K562 (cell line): ENCODE data around the gene PSRC1. TPM values are rescaled to one million over a fixed set of nuclear protein-coding genes. Genes with fewer than 3 reads are reported as not detected.

Experiments
- CBFA2T3 ChIP-seq: fragments of 450-650 bp; IDR thresholded peaks from 2 replicates; pipeline ENCODE4 v1.6.1; 2017
- CHCHD3 ChIP-seq: fragments of 250-450 bp; sonication (Bioruptor Pico); IDR thresholded peaks from 2 replicates; pipeline ENCODE4 v2.1.2; 2022; ENCODE audit warnings: mild to moderate bottlenecking
- EGR1 ChIP-seq: fragments of 450-650 bp; conservative IDR thresholded peaks from 2 replicates; pipeline ENCODE4 v1.6.1; 2017; ENCODE audit warnings: mild to moderate bottlenecking
- NR1H2 ChIP-seq: sonication (generic); formaldehyde crosslinking; IDR thresholded peaks from 2 replicates; pipeline ENCODE4 v1.4.0; 2020; ENCODE audit warnings: mild to moderate bottlenecking, missing genetic modification reagents
- POLR2A ChIP-seq: fragments of 450-650 bp; conservative IDR thresholded peaks from 2 replicates; pipeline ENCODE4 v1.6.1; 2016
- PTRF ChIP-seq: fragments of 450-650 bp; IDR thresholded peaks from 2 replicates; pipeline ENCODE4 v1.6.1; 2016; ENCODE audit warnings: mild to moderate bottlenecking, missing genetic modification characterization, missing compliant biosample characterization
- RFX7 ChIP-seq: fragments of 250-450 bp; sonication (Bioruptor Pico); IDR thresholded peaks from 2 replicates; pipeline ENCODE4 v1.5.1; 2021; ENCODE audit warnings: mild to moderate bottlenecking
- SOX6 ChIP-seq: fragments of 450-650 bp; IDR thresholded peaks from 2 replicates; pipeline ENCODE4 v1.6.1; 2014; ENCODE audit warnings: mild to moderate bottlenecking
- SREBF2 ChIP-seq: sonication (generic); formaldehyde crosslinking; IDR thresholded peaks from 2 replicates; pipeline ENCODE4 v1.4.0; 2020; ENCODE audit warnings: mild to moderate bottlenecking, missing genetic modification reagents
- TCF7 ChIP-seq: sonication (generic); IDR thresholded peaks from 2 replicates; pipeline ENCODE4 v1.6.1; 2016; ENCODE audit warnings: antibody characterized with exemption, borderline replicate concordance
- WHSC1 ChIP-seq: IDR thresholded peaks from one replicate; pipeline ENCODE4 v1.6.1; 2012; ENCODE audit warnings: low read length, control low read depth, inconsistent platforms
- ZBTB1 ChIP-seq: sonication (generic); formaldehyde crosslinking; IDR thresholded peaks from 2 replicates; pipeline ENCODE4 v1.8.1; 2023; ENCODE audit warnings: missing genetic modification reagents, low read depth, mild to moderate bottlenecking, borderline replicate concordance
- ZBTB8A ChIP-seq: fragments of 450-650 bp; IDR thresholded peaks from 2 replicates; pipeline ENCODE4 v1.6.1; 2018; ENCODE audit warnings: mild to moderate bottlenecking, moderate library complexity; ENCODE audit not compliant: partially characterized antibody
- ZNF165 ChIP-seq: fragments of 250-450 bp; sonication (Bioruptor Pico); IDR thresholded peaks from 2 replicates; pipeline ENCODE4 v1.4.0; 2020; ENCODE audit warnings: borderline replicate concordance
- ZNF23 ChIP-seq: fragments of 250-450 bp; sonication (Bioruptor Pico); IDR thresholded peaks from 2 replicates; pipeline ENCODE4 v1.4.0; 2020; ENCODE audit warnings: mild to moderate bottlenecking
- ZNF24 ChIP-seq: fragments of 450-650 bp; IDR thresholded peaks from 2 replicates; pipeline ENCODE4 v1.6.1; 2016
- ZNF384 ChIP-seq: IDR thresholded peaks from 2 replicates; pipeline ENCODE4 v1.6.1; 2012; ENCODE audit warnings: low read depth, low read length, improper control_type of control experiment
- polyA plus RNA-seq, 8 experiments: library from polyadenylated mRNA; depleted of rRNA in 4 of 8; stranded (reverse) in 5 of 8; unstranded in 3 of 8; fragments of >200 nt; fragmentation: Nextera tagmentation in 2 of 8; fragmentation: Illumina TruSeq in 1 of 8; extraction: Ambion mirVana in 2 of 8; extraction: Trizol in 1 of 8; gene quantifications; 2 replicates each; pipeline versions ENCODE4 v1.2.1 to v1.2.3, GENCODE V29; 2011 to 2014; ENCODE audit warnings: inconsistent platforms in 1 of 8, missing spikeins in 1 of 8
- total RNA-seq, 7 experiments: library from RNA; depleted of rRNA in 6 of 7; stranded (reverse); fragments of >200 nt in 6 of 7; fragmentation: Illumina TruSeq in 2 of 7; extraction: Trizol in 2 of 7; gene quantifications; 2 replicates each; pipeline versions ENCODE4 v1.2.1 to v1.2.3, GENCODE V29; 2011 to 2021; ENCODE audit warnings: low replicate concordance in 1 of 7
- TF ChIP-seq, protein P1 (sequence below): fragments of 250-450 bp; sonication (Bioruptor Pico); IDR thresholded peaks from 2 replicates; pipeline ENCODE4 v1.8.0; 2021; ENCODE audit warnings: moderate library complexity, mild to moderate bottlenecking, inconsistent platforms
- TF ChIP-seq, protein P2 (sequence below): fragments of 450-650 bp; IDR thresholded peaks from 2 replicates; pipeline ENCODE4 v1.6.1; 2017; ENCODE audit warnings: antibody characterized with exemption, mild to moderate bottlenecking

The PSRC1 gene
- total and polyA plus RNA-seq, 9 of the 15 experiments (the other 6 are each of a cell fraction or from before 2014, with no cell fraction given): 6.5 to 65.2 (median 39.3) TPM

DNA sequence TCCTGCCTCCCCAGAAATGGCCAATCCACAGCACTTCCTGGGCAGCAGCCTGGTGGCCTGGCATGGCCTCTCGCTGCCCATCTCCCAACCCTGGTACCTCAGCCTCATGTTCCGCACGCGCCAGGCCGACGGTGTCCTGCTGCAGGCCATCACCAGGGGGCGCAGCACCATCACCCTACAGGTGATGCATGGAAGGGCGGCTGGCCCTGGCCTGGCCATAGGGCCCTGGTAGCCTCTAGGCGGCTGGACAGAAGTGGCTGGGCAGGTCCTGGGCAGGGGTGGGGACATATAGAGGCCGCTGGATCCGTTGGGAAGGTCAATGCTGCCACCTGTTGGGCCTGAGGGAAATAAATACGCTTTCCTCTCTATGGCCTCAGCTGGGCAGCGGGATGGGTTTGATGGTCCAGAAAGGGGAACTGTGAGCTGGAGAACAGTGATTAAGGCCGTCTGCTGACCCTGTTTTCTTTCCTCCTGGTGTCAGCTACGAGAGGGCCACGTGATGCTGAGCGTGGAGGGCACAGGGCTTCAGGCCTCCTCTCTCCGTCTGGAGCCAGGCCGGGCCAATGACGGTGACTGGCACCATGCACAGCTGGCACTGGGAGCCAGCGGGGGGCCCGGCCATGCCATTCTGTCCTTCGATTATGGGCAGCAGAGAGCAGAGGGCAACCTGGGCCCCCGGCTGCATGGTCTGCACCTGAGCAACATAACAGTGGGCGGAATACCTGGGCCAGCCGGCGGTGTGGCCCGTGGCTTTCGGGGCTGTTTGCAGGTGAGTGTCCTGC, 19.2 kb downstream of the PSRC1 start (continued):
- TF ChIP-seq ZNF384 (peak; percentile 52; the same call in 1 of the 2 replicates), SOX6 (peak; percentile 85), SREBF2 (CRISPR knock-in tag) (no peak), ZNF23 (no peak), ZBTB1 (no peak; the same call in 1 of the 2 replicates), ZNF24 (peak; percentile 59; the same call in 1 of the 2 replicates), ZNF165 (no peak), CBFA2T3 (no peak), TCF7 (peak; percentile 91), NR1H2 (CRISPR knock-in tag) (no peak), EGR1 (0 out of 2 replicates have a peak, but pooled peaks have one; percentile 6), WHSC1 (no peak), RFX7 (CRISPR knock-in tag) (no peak), CHCHD3 (CRISPR knock-in tag) (no peak), ZBTB8A (no peak), POLR2A (no peak), PTRF (no peak)
- TF ChIP-seq, protein P1, sequence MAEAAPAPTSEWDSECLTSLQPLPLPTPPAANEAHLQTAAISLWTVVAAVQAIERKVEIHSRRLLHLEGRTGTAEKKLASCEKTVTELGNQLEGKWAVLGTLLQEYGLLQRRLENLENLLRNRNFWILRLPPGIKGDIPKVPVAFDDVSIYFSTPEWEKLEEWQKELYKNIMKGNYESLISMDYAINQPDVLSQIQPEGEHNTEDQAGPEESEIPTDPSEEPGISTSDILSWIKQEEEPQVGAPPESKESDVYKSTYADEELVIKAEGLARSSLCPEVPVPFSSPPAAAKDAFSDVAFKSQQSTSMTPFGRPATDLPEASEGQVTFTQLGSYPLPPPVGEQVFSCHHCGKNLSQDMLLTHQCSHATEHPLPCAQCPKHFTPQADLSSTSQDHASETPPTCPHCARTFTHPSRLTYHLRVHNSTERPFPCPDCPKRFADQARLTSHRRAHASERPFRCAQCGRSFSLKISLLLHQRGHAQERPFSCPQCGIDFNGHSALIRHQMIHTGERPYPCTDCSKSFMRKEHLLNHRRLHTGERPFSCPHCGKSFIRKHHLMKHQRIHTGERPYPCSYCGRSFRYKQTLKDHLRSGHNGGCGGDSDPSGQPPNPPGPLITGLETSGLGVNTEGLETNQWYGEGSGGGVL: no peak
- TF ChIP-seq, protein P2, sequence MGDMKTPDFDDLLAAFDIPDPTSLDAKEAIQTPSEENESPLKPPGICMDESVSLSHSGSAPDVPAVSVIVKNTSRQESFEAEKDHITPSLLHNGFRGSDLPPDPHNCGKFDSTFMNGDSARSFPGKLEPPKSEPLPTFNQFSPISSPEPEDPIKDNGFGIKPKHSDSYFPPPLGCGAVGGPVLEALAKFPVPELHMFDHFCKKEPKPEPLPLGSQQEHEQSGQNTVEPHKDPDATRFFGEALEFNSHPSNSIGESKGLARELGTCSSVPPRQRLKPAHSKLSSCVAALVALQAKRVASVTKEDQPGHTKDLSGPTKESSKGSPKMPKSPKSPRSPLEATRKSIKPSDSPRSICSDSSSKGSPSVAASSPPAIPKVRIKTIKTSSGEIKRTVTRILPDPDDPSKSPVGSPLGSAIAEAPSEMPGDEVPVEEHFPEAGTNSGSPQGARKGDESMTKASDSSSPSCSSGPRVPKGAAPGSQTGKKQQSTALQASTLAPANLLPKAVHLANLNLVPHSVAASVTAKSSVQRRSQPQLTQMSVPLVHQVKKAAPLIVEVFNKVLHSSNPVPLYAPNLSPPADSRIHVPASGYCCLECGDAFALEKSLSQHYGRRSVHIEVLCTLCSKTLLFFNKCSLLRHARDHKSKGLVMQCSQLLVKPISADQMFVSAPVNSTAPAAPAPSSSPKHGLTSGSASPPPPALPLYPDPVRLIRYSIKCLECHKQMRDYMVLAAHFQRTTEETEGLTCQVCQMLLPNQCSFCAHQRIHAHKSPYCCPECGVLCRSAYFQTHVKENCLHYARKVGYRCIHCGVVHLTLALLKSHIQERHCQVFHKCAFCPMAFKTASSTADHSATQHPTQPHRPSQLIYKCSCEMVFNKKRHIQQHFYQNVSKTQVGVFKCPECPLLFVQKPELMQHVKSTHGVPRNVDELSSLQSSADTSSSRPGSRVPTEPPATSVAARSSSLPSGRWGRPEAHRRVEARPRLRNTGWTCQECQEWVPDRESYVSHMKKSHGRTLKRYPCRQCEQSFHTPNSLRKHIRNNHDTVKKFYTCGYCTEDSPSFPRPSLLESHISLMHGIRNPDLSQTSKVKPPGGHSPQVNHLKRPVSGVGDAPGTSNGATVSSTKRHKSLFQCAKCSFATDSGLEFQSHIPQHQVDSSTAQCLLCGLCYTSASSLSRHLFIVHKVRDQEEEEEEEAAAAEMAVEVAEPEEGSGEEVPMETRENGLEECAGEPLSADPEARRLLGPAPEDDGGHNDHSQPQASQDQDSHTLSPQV: peak; percentile 70
